Astrocyte (in vitro differentiated cells and primary cell): ENCODE data around the gene NAA11. TPM values are rescaled to one million over a fixed set of nuclear protein-coding genes. Genes with fewer than 3 reads are reported as not detected.

Source experiments
- DNase-seq: peaks from one replicate; pipeline ENCODE4 v3.0.0-alpha.2; 2010; ENCODE audit warnings: low read depth
- FAIRE-seq: peaks from 2 replicates; lab custom pipeline; 2011; peaks lifted over from hg19 to GRCh38; lab: Jason Lieb, UNC
- H2AFZ ChIP-seq: 2 replicates; pipeline ENCODE4 v1.6.0; 2012; ENCODE audit warnings: low read depth, low read length, inconsistent platforms
- H3K27ac ChIP-seq: 2 replicates; pipeline ENCODE4 v1.5.1; 2011; ENCODE audit warnings: low read depth, low read length, inconsistent platforms
- H3K27me3 ChIP-seq: 2 replicates; pipeline ENCODE4 v1.6.0; 2011; ENCODE audit warnings: low read length, inconsistent platforms; ENCODE audit not compliant: insufficient read depth
- H3K36me3 ChIP-seq: 2 replicates; pipeline ENCODE4 v1.5.1; 2011; ENCODE audit warnings: low read length, inconsistent platforms; ENCODE audit not compliant: insufficient read depth
- H3K4me1 ChIP-seq: 2 replicates; pipeline ENCODE4 v1.5.1; 2011; ENCODE audit warnings: low read length, inconsistent platforms; ENCODE audit not compliant: insufficient read depth
- H3K4me2 ChIP-seq: 2 replicates; pipeline ENCODE4 v1.6.0; 2012; ENCODE audit warnings: low read length, inconsistent platforms
- H3K4me3 ChIP-seq: 2 replicates; pipeline ENCODE4 v1.5.1; 2011; ENCODE audit warnings: low read depth, mild to moderate bottlenecking, low read length, inconsistent platforms; ENCODE audit not compliant: insufficient read depth
- H3K79me2 ChIP-seq: 2 replicates; pipeline ENCODE4 v1.6.0; 2012; ENCODE audit warnings: mild to moderate bottlenecking, low read length, inconsistent platforms; ENCODE audit not compliant: insufficient read depth
- H3K9ac ChIP-seq: 2 replicates; pipeline ENCODE4 v1.6.0; 2012; ENCODE audit warnings: mild to moderate bottlenecking, low read length, inconsistent platforms
- H3K9me3 ChIP-seq: 2 replicates; pipeline ENCODE4 v1.5.1; 2012; ENCODE audit warnings: low read depth, mild to moderate bottlenecking, low read length, inconsistent platforms; ENCODE audit not compliant: insufficient read depth
- H4K20me1 ChIP-seq: 2 replicates; pipeline ENCODE4 v1.6.0; 2012; ENCODE audit warnings: low read length, inconsistent platforms; ENCODE audit not compliant: insufficient read depth
- H3K27ac Mint-ChIP-seq: one replicate; pipeline ENCODE4 v1.8.0; 2021; ENCODE audit warnings: mild to moderate bottlenecking, mixed read lengths; ENCODE audit not compliant: unreplicated experiment
- H3K27me3 Mint-ChIP-seq: one replicate; pipeline ENCODE4 v1.8.0; 2021; ENCODE audit warnings: low read depth, mixed read lengths; ENCODE audit not compliant: unreplicated experiment
- H3K36me3 Mint-ChIP-seq: one replicate; pipeline ENCODE4 v1.8.0; 2021; ENCODE audit warnings: low read depth, mixed read lengths; ENCODE audit not compliant: unreplicated experiment
- H3K4me1 Mint-ChIP-seq: one replicate; pipeline ENCODE4 v1.8.0; 2021; ENCODE audit warnings: low read depth, mixed read lengths; ENCODE audit not compliant: unreplicated experiment
- H3K4me3 Mint-ChIP-seq: one replicate; pipeline ENCODE4 v1.8.0; 2021; ENCODE audit warnings: mild to moderate bottlenecking, moderate library complexity, mixed read lengths; ENCODE audit not compliant: unreplicated experiment
- H3K9me3 Mint-ChIP-seq: one replicate; pipeline ENCODE4 v1.8.0; 2021; ENCODE audit warnings: mild to moderate bottlenecking, mixed read lengths; ENCODE audit not compliant: unreplicated experiment
- EZH2 ChIP-seq: IDR thresholded peaks from 2 replicates; pipeline ENCODE4 v1.6.1; 2012; ENCODE audit warnings: mild to moderate bottlenecking, low read length, inconsistent platforms; ENCODE audit not compliant: insufficient read depth
- total RNA-seq: library from RNA; stranded (reverse); gene quantifications from 2 replicates; pipeline ENCODE4 v1.2.1, GENCODE V29; 2021
- TF ChIP-seq, protein P1 (sequence below): IDR thresholded peaks from 2 replicates; pipeline ENCODE4 v1.5.1; 2011; ENCODE audit warnings: low read depth, mild to moderate bottlenecking, inconsistent platforms, low read length, moderate library complexity; ENCODE audit not compliant: insufficient read depth

Gene NAA11
- total RNA-seq, 1 donor from 2014 or later: not detected

GRCh38 chr4:79308971-79309370, 16.9 kb downstream of the NAA11 start:
- Histone ChIP-seq H3K4me3 (no peak overlapping the region), H2AFZ (no peak overlapping the region), H3K9ac (no peak overlapping the region), H3K27me3 (no peaks in the 10 kb centered on the region), H3K27ac (no peak overlapping the region), H3K79me2 (no peaks in the 10 kb centered on the region), H4K20me1 (no peaks in the 10 kb centered on the region), H3K4me2 (no peak overlapping the region), H3K9me3 (no peaks in the 10 kb centered on the region), H3K36me3 (no peaks in the 10 kb centered on the region), H3K4me1 (no peaks in the 10 kb centered on the region)
- Mint-ChIP-seq H3K9me3 (no peaks in the 10 kb centered on the region), H3K27ac (no peak overlapping the region), H3K27me3 (peaks cover 2% of the 10 kb centered on the region), H3K36me3 (no peaks in the 10 kb centered on the region), H3K4me3 (no peak overlapping the region), H3K4me1 (no peaks in the 10 kb centered on the region)
- TF ChIP-seq, protein P1, sequence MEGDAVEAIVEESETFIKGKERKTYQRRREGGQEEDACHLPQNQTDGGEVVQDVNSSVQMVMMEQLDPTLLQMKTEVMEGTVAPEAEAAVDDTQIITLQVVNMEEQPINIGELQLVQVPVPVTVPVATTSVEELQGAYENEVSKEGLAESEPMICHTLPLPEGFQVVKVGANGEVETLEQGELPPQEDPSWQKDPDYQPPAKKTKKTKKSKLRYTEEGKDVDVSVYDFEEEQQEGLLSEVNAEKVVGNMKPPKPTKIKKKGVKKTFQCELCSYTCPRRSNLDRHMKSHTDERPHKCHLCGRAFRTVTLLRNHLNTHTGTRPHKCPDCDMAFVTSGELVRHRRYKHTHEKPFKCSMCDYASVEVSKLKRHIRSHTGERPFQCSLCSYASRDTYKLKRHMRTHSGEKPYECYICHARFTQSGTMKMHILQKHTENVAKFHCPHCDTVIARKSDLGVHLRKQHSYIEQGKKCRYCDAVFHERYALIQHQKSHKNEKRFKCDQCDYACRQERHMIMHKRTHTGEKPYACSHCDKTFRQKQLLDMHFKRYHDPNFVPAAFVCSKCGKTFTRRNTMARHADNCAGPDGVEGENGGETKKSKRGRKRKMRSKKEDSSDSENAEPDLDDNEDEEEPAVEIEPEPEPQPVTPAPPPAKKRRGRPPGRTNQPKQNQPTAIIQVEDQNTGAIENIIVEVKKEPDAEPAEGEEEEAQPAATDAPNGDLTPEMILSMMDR: no peak
- TF ChIP-seq EZH2: no peak
- DNase-seq: no peak
- no peak for FAIRE-seq

- H3K36me3 Mint-ChIP-seq: no peaks in the 10 kb centered on the region
These were observed 17.7 kb downstream of the NAA11 start for GRCh38 chr4:79308137-79308536.

DNA sequence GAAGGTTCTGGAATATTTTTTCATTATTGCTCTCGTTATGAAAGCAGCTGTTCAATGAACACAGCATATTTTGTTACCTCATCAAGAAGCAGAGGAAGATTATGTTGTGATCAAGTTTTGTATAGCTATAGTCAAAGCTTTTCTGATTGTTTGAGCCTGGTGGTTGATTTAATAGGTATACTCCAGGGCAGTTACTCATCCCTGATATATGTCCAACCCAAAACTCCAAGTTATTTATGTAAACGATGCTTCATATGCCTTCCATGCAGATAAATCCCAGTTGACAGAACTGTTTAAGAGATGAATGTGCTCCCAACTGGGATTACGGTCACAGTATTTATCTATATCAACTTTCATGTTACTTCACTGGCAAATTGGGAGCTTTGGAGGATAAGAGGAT, 19.1 kb downstream of the NAA11 start:
- Mint-ChIP-seq H3K4me3 (no peak overlapping the region), H3K9me3 (no peaks in the 10 kb centered on the region), H3K27ac (no peak overlapping the region), H3K4me1 (no peaks in the 10 kb centered on the region), H3K36me3 (no peaks in the 10 kb centered on the region), H3K27me3 (peaks cover 2% of the 10 kb centered on the region)
- Histone ChIP-seq H3K4me3 (no peak overlapping the region), H4K20me1 (no peaks in the 10 kb centered on the region), H3K4me2 (no peak overlapping the region), H3K79me2 (no peaks in the 10 kb centered on the region), H3K27me3 (no peaks in the 10 kb centered on the region), H3K9ac (no peak overlapping the region), H2AFZ (no peak overlapping the region), H3K27ac (no peak overlapping the region), H3K4me1 (no peaks in the 10 kb centered on the region), H3K9me3 (no peaks in the 10 kb centered on the region), H3K36me3 (no peaks in the 10 kb centered on the region)
- no peak for FAIRE-seq
- DNase-seq: no peak
- TF ChIP-seq, protein P1: no peak
- TF ChIP-seq EZH2: no peak

More at GRCh38 chr4:79308137-79308536, 17.7 kb downstream of the NAA11 start:
- Histone ChIP-seq H4K20me1 (no peaks in the 10 kb centered on the region), H3K27ac (no peak overlapping the region), H3K36me3 (no peaks in the 10 kb centered on the region), H3K9ac (no peak overlapping the region), H3K9me3 (no peaks in the 10 kb centered on the region), H3K4me1 (no peaks in the 10 kb centered on the region), H3K79me2 (no peaks in the 10 kb centered on the region), H3K4me3 (no peak overlapping the region), H3K4me2 (no peak overlapping the region), H3K27me3 (no peaks in the 10 kb centered on the region), H2AFZ (no peak overlapping the region)
- TF ChIP-seq, protein P1: no peak
- TF ChIP-seq EZH2: no peak
- no peak overlapping the region for H3K4me3 Mint-ChIP-seq
- no peak for FAIRE-seq
- DNase-seq: no peak
- no peaks in the 10 kb centered on the region for H3K9me3 Mint-ChIP-seq
- peaks cover 2% of the 10 kb centered on the region for H3K27me3 Mint-ChIP-seq
- H3K27ac Mint-ChIP-seq: no peak overlapping the region
- H3K4me1 Mint-ChIP-seq: no peaks in the 10 kb centered on the region
